Measurements from ENCODE around the gene SLC26A1.

SLC26A1 gene

DNA sequence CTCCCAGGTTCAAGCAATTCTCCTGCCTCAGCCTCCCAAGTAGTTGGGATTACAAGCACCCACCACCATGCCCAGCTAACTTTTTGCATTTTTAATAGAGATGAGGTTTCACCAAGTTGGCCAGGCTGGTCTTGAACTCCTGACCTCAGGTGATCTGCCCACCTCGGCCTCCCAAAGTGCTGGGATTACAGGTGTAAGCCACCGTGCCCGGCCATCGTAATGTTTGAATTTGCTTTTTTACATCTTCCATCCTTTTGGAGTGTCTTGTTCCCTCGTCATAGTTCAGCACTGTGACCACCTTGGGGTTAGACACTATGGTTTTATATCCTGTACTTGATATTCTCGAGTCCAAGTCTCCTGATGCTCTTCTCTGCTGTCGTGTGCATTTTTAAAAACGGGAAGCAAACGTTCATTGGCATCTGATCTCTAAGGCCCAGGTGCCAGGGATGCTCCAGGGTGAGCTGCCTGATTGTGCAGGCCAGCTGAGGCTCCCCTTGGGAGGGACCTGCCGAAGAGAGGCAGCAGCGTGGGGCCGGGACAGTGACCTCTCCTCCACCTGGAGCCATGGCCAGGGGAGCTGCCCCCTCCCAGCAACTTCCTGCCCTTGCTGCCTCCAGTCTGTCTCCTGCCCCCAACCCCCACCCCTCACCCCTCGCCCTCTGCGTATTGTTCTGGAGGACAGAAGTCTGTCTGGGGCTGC lies 36.5 kb downstream of the SLC26A1 start:
- in situ Hi-C loops (cut with MboI; ENCODE audit: low pct_unique_long_range_greater_than_20kb, low sequenced_read_pairs, unreplicated experiment), result no loop called here
- TF ChIP-seq, protein P1, sequence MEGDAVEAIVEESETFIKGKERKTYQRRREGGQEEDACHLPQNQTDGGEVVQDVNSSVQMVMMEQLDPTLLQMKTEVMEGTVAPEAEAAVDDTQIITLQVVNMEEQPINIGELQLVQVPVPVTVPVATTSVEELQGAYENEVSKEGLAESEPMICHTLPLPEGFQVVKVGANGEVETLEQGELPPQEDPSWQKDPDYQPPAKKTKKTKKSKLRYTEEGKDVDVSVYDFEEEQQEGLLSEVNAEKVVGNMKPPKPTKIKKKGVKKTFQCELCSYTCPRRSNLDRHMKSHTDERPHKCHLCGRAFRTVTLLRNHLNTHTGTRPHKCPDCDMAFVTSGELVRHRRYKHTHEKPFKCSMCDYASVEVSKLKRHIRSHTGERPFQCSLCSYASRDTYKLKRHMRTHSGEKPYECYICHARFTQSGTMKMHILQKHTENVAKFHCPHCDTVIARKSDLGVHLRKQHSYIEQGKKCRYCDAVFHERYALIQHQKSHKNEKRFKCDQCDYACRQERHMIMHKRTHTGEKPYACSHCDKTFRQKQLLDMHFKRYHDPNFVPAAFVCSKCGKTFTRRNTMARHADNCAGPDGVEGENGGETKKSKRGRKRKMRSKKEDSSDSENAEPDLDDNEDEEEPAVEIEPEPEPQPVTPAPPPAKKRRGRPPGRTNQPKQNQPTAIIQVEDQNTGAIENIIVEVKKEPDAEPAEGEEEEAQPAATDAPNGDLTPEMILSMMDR (IDR thresholded peaks at IDR 0.05; ENCODE audit: extremely low read depth, insufficient read depth, missing control alignments), result no peak
- DNase-seq (ENCODE audit: low spot score), result no peak

DNA sequence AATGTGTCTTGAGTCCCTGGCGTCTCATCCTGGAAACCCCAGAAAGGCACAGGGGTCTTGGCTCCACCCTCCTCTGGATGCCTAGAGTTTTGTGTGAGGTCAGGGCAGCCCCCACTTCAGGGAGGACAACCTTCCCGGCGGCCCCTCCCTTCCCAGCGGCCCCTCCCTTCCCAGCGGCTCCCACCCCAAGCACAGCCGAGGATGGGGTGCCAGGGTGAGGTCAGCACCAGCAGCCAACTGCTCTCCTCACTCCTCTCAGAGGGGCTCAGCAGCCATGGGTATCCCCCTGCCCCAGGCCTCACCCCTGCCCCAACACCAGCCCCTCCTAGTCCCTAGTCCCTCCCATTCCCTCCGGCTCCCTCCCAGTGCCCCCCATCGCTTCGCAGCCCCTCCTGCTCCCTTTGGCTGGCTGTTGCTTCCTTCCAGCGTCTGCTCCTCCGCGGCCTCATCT lies 37.2 kb downstream of the SLC26A1 start:
- in situ Hi-C loops (cut with MboI; ENCODE audit: low pct_unique_long_range_greater_than_20kb, low sequenced_read_pairs, unreplicated experiment), result no loop called here
- no peak for DNase-seq (ENCODE audit: low spot score)
- TF ChIP-seq, protein P1 (IDR thresholded peaks at IDR 0.05; ENCODE audit: extremely low read depth, insufficient read depth, missing control alignments), result no peak

DNA sequence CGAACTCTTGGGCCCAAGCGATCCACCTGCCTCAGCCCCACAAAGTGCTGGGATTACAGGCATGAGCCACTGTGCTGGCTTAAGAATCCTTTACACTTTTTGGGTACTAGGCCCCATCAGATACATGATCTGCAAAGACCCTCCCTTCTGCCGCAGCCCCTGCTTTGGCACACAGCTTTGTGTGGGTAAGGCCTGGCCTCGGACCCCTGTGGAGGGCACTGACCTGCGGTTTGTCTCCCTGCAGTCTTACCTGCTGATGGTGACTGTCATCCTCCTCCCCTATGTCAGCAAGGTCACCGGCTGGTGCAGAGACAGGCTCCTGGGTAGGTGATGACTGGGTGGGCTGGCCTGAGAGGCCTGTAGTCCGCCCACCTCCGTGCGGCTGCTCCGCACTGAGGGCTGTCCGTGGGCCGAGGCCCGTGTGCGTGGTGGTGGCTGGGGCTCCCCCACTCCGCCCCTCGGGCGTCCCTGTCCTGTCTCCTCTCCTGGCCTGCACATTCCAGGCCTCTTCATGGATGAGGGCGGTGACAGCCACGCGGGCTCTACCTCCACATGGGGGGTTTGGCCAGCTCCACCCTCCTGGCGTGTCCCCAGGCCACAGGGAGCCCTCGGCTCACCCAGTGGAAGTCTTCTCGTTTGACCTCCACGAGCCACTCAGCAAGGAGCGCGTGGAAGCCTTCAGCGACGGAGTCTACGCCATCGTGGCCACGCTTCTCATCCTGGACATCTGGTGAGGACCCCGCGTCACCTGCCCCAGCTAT lies 37.9 kb downstream of the SLC26A1 start:
- TF ChIP-seq, protein P1 (IDR thresholded peaks at IDR 0.05; ENCODE audit: extremely low read depth, insufficient read depth, missing control alignments), result no peak
- in situ Hi-C loops (cut with MboI; ENCODE audit: low pct_unique_long_range_greater_than_20kb, low sequenced_read_pairs, unreplicated experiment), result no loop called here
- DNase-seq (ENCODE audit: low spot score), result no peak

DNA sequence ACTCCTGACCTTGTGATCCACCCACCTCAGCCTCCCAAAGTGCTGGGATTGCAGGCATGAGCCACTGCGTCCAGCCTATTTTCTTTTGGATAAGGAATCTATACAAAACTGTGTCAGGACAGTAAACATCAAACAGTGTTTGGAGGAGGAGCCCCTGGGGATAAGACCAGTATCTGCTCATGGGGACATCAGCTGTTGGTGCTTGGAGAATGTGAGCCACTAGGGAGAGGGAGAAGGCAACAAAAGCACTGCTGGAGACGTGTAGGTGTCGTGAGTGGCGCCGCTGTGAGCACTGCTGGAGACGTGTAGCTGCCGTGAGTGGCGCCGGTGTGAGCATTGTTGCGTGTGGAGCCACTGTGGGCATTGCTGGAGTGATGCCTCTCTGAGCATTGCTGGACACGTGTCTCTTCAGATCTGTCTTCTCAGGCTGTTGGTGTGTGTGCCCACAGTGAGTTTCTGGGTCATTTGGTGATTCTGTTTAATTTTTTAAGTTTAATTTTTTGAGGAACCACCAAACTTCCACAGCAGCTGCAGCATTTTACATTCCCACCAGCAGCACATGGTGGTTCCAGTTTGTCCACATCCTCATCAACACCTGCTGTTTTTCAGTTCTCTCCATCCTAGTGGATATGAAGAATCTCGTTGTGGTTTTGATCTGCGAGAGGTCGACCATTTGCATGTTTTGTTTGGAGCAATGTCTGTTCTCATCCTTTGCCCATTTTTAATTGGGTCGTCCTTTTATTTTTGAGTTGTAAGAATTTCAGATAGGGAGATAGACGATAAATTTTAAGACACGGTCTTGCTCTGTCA lies 38.8 kb downstream of the SLC26A1 start:
- TF ChIP-seq, protein P1 (IDR thresholded peaks at IDR 0.05; ENCODE audit: extremely low read depth, insufficient read depth, missing control alignments), result no peak
- in situ Hi-C loops (cut with MboI; ENCODE audit: low pct_unique_long_range_greater_than_20kb, low sequenced_read_pairs, unreplicated experiment), result no loop called here
- no peak for DNase-seq (ENCODE audit: low spot score)

DNA sequence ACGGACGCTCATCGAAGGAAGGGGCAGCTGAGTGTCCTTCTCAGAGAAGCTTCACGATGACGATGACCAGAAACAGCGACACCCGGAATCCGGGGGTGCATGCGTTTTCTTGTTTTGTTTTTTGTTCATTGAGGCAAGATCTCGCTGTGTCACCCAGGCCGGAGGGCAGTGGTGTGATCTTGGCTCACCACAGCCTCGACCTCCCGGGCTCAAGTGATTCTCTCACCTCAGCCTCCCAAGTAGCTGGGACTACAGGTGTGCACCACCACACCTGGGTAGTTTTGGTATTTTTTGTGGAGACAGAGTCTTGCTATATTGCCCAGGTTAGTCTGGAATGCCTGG lies 39.7 kb downstream of the SLC26A1 start:
- TF ChIP-seq, protein P1 (IDR thresholded peaks at IDR 0.05; ENCODE audit: extremely low read depth, insufficient read depth, missing control alignments), result no peak
- in situ Hi-C loops (cut with MboI; ENCODE audit: low pct_unique_long_range_greater_than_20kb, low sequenced_read_pairs, unreplicated experiment), result no loop called here
- no peak for DNase-seq (ENCODE audit: low spot score)

GRCh38 chr4:952881-953573 lies 40.2 kb downstream of the SLC26A1 start:
- in situ Hi-C loops (cut with MboI; ENCODE audit: low pct_unique_long_range_greater_than_20kb, low sequenced_read_pairs, unreplicated experiment), result no loop called here
- TF ChIP-seq, protein P1 (IDR thresholded peaks at IDR 0.05; ENCODE audit: extremely low read depth, insufficient read depth, missing control alignments), result no peak
- no peak for DNase-seq (ENCODE audit: low spot score)
